GM21528 (cell line): ENCODE data around the gene PRICKLE1.

Experiments used
- ATAC-seq: cut with Tn5 transposase; IDR thresholded peaks from one replicate; pipeline ENCODE4 v1.9.1; 2021; ENCODE audit warnings: mild to moderate bottlenecking, moderate library complexity; ENCODE audit not compliant: unreplicated experiment, low FRiP score

The PRICKLE1 gene

DNA sequence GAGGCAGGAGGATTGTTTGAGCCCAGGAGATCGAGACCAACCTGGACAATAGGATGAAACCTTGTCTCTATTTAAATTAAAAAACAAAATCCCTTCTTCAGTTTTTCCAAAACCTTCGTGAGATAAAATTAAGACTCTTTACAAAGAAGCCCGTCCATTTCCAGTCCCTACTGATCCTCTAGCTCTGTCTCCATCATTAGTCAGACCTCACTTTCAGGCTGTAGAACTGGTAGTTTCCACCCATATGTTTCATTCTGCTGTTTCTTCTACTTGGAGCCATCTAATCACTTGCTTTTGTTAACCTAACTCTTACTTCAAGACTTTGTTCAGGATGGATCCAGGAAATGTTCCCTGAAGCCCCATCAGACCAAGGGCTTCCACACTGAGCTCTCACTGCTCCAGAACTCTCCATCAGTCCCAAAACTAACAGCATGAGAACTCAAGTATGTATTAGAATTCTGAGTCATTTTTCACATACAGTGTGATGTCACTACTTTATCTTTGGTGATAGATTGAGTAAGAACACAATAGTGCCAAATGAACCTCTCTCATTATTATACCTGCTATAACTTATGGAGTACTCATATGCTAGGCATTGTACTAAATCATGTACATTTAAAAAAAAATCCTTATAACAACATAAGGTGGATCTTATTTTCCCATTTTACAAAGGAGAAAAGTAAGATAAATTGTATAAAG is 90.8 kb downstream of the PRICKLE1 start:
- ATAC-seq = no peak

- no peak for ATAC-seq
These were observed 92.7 kb downstream of the PRICKLE1 start for GRCh38 chr12:42496886-42497285.

GRCh38 chr12:42495244-42495643 is 94.3 kb downstream of the PRICKLE1 start:
- ATAC-seq = no peak

DNA sequence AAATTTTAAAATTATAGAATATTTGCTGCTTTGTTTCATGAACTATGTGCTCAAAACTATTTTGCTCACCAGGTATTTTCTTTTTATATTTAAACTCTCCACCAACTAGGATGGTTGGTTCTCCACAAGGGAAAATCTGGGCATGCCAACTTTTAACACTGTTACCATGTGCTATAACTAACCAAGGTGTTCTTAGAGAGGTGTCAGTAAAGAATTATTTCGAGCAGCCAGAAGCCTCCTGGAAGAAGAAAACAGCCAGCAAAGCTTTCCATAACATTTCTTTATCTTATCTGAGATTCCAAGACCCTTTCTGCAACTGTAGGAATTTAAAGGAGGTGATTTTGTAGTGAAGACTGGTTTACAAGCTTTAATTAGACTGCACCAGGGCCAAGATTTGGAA is 97.3 kb downstream of the PRICKLE1 start:
- ATAC-seq = no peak

DNA sequence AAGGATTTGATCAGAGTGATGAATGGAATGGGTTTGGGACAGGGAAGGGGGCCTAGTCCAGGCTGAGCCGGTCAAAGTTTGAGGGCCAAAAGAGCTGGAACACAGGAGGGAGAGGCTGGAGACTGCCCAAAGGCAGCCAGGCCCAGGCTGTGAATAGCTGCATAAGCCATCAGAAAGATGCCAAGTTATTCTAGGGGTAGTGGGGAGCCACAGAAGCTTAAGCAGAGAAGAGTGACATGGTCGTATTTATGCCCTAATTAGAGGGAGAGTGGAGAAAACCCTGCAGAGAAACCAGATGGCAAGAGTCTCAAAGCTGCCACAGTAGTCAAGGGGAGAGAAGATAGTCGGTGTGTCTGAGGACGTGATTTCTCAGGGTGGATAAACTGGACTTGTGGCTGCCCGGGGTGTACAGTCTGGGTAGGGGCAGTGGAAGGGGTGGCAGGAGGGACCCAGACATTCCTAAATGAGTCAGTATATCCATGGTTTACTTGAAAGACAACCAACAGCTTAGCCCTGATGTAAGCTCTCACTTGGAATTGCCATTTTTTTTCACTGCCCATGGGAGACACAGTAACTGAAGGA is 99.2 kb downstream of the PRICKLE1 start:
- no peak for ATAC-seq

- ATAC-seq = no peak
These were observed 103.1 kb downstream of the PRICKLE1 start for GRCh38 chr12:42486407-42486806.

DNA sequence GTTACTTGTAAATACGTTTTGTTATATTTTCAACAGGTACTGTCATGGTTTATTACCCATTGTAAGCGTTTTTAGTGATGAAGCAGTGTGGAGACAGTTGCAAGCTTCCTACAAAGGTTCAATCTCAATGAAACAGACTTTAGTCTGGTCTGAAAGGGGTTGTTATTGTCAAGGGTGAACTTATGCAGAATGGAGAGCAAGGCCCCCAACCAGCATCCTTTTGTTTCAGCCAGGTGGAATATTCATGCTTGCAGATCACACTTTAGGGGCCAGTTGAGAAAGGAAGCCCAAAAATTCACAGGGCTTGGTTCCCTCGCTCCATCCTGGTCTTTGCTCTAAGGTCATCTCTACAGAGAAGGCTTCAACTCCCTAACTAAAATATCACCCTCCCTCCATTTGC is 103.7 kb downstream of the PRICKLE1 start:
- no peak for ATAC-seq

- no peak for ATAC-seq
These were observed 104.5 kb downstream of the PRICKLE1 start for GRCh38 chr12:42484996-42485395.

DNA sequence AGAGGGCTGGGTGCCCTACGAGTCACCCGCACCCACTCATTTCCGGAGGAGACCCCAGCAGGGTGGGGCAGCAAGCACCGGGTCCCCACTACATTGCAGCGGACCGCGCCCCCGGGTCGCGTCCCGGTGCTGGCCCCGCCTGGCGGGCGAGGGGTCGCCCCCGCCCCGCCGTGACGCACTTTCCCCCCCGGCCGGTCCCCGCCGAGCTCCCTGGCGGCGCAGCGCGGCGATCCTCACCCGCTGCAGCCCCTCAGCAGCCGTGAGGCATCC is 106.1 kb downstream of the PRICKLE1 start:
- peak; percentile 46 for ATAC-seq

DNA sequence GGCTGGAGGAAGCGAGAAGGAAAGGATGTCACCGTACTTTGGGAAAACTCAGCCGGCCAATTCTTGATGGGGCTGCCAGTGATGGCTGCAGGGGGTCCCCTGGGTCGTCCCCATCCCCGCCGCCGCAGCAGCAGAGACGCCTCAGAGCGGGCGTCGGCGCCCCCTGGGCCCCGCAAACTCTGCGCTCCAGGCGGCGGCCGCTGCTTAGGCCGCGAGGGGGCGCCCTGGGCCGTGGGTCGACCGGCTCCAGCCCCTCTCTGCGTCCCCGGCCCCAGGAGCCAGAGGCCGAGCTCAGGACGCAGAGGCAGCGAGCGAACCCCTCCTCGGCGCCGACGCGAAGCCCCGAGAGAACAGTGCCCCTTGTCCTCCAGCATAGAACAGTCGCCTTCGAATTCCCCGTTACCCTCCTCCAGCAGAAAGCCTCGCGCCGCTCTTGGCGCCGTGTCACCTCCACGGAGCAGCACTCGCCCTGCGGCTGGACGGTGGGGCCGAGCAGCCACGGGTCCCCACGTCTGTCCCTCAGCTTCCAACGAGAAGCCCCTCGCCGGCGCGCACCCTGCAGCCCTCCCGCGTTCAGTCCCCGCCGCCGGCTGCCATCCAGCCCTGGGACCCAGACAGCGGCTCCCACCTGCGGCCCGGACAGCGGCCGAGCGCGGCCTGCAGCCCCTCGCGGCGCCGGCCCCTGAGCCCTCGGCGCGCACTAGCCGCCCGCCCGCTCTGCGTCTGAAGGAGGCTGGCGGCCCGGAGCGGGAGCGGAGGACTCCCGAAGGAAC is 106.6 kb downstream of the PRICKLE1 start:
- peak; percentile 75 for ATAC-seq

DNA sequence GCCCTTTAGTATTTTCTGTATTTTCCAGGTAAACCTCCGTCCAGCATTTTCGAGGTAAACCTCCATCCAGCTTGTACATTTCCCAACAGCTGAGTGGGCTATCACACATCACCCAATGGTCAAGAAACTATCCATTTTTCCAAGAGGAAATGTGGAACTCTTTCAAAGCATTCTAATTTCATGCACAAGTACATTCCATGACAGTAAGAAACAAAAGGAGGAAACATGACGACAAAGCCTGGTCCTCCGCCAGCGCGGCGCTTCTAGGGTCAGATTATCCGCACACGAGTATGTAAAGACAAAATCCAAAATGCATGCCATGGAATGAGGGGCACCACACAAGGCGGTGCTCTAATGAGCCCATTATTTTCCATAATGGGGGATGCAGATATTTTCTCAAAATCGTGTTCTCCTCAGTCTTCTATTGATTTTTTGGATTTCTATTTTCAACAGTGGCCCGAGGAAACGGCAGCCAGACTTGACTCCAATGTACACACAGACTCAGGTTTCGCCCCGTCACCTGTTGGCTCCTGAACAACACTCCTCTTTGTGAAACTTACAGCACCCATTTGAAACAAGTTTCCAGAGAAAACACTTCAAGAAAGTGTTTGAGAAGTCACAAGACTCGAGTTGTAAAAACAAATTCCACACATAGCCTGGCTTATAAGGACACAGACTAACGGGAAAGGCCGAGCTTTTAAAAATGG is 107.4 kb downstream of the PRICKLE1 start:
- ATAC-seq = no peak

- no peak for ATAC-seq
These were observed 108.2 kb downstream of the PRICKLE1 start for GRCh38 chr12:42481368-42481767.

DNA sequence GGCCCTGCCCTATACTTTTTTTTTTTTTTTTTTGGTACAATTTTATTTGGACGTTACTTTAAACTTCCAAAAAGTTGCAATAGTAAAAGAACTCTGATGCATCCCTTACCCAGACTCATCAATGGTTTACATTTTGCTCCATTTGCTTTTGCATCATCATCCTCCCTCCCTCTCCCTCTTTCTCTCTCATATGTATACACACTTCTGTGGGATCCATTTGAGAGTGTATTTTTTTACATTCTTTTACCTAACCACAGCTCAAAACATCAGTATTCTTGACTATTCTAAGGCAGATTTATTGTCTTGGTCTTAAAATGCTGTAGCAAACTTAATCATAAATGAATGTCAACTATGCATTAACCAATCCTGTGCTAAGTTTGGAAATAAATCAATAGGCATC is 111.6 kb downstream of the PRICKLE1 start:
- no peak for ATAC-seq

GRCh38 chr12:42475106-42475505 is 114.4 kb downstream of the PRICKLE1 start:
- ATAC-seq = no peak

DNA sequence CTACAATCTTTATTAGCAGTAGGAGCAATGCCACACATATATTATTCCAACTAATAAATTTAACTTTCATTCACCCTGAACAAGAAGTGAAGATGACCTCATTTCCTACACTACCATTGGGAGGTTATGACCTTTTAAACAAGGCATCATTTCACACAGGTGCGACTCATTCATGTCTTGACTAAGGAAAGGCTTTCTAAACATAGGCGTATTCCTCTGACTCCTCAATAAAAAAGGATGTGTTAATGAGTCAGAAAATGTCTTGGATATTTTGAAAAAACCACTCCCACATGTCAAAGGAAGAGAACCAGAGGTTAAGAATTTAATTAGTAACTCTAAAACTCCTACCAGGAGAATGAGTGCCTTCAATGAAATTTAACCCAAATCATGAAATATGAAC is 115.2 kb downstream of the PRICKLE1 start:
- ATAC-seq = no peak

DNA sequence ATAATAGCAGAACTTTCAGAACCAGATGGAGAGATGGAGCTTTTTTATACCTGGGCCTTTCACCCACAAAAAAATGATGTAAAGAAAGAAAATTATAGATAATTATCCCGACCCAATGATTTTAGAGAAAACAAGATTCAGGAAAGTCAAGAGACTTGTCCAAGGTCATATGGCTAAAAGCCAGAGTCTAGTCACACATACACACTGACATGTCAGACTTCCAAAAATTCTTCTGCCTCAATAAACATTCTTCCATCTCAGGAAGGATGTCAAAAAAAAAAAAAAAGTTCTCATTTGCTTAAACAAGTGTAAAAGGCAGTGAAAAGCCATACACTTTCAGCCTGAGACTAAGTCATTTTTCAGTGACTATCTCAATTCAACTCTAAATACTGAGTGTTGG is 116.0 kb downstream of the PRICKLE1 start:
- ATAC-seq = no peak

GRCh38 chr12:42473130-42473529 is 116.4 kb downstream of the PRICKLE1 start:
- no peak for ATAC-seq

GRCh38 chr12:42472376-42472775 is 117.2 kb downstream of the PRICKLE1 start:
- ATAC-seq = no peak

DNA sequence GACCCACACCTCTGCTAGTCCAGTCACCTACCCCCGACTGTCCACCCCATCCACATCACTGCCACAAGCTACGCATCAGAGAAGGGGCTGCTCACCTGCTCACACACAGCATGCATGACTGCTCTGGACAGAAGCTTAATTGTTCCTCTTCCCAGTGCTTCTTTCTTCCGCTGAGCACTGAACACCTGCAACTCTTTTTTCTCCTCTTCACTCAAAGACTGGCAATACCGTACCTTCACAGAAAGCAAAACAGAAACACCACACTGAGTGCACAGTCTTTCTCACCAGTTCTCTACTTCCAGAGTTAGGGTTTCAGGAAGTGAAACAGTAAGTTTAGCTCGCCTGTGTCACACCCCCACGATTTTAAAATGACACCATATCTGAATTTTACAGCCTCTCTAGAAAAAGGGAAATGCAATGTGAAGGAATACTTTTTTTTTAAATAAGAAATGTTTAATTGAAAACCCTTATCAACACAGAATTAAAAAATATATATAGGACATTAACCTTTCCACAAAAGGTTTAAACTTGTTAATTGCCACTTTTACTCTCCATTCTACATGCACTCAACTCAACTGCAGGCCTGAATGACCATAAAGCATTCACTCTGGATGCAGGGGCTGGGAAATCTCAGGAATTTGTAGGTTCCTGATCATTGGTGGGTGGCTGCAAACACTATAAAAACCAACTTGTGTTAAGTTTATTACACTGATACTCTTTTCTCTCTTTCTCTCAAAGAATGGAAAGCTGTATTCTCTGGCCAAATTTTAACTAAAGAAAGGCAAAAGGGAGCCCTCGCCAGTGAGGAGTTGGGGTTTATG is 120.0 kb downstream of the PRICKLE1 start:
- ATAC-seq = peak; percentile 97

DNA sequence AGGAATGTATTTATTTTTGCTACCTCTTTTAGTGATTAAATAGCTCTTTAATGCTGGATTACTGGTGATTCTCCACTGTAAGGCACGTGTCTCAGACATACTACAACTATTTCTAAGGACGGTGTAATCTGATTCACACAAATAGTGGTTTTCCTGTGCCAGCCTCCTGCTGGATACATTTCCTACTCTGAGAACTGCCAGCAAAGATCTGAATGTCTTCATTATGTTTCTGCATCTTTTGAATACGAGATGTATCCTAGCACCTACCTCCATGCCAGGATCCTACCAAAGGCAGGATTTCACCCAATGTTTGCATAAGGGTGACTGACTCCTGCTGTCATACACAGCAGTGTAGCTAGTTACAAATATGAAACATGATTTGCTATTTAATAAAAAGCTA is 120.6 kb downstream of the PRICKLE1 start:
- no peak for ATAC-seq
